Upper lobe of left lung (tissue), 4 donors: Measurements from ENCODE around the gene AHCYL2.

Experiments used
- EP300 ChIP-seq, 4 donors: sonication (generic); formaldehyde crosslinking; IDR thresholded peaks; one replicate each; pipeline ENCODE4 v1.5.1; 2017; ENCODE audit warnings: antibody characterized with exemption in 4 of 4, control low read depth in 2 of 4
- POLR2A ChIP-seq, 4 donors: fragments of 450-650 bp; IDR thresholded peaks; one replicate each; pipeline ENCODE4 v1.5.1; 2016 to 2017; ENCODE audit warnings: antibody characterized with exemption in 4 of 4, mild to moderate bottlenecking in 2 of 4
- POLR2AphosphoS5 ChIP-seq, 2 donors: sonication (generic); formaldehyde crosslinking; IDR thresholded peaks; one replicate each; pipeline ENCODE4 v1.5.1; 2017; ENCODE audit warnings: antibody characterized with exemption in 2 of 2
- TF ChIP-seq, protein P1 (sequence below), 6 experiments: fragments of 450-650 bp in 4 of 6; fragments of 200-600 bp in 2 of 6; sonication (generic) in 2 of 6; IDR thresholded peaks; one replicate each; pipeline ENCODE4 v1.5.1; 2016 to 2019; ENCODE audit warnings: antibody characterized with exemption in 6 of 6

DNA sequence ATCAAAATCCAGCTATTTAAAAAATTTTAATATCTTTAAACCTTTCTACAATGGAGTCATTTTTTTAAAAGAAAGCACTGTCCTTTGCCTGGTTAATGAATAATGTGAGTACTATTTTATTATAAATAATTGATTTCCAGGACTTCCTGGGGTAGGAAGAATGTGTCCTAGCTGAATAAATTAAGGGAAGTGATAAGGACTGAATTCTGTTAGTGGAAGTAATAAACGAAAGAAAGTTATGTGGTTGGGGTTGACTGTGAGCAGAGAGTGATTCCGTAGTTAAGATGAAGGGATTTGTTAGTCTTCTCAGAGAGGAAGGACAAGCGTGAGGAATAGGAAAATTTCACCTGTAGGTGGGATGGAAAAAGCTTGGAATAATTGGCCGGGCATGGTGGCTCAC, 59.1 kb downstream of the AHCYL2 start:
- TF ChIP-seq, protein P1, sequence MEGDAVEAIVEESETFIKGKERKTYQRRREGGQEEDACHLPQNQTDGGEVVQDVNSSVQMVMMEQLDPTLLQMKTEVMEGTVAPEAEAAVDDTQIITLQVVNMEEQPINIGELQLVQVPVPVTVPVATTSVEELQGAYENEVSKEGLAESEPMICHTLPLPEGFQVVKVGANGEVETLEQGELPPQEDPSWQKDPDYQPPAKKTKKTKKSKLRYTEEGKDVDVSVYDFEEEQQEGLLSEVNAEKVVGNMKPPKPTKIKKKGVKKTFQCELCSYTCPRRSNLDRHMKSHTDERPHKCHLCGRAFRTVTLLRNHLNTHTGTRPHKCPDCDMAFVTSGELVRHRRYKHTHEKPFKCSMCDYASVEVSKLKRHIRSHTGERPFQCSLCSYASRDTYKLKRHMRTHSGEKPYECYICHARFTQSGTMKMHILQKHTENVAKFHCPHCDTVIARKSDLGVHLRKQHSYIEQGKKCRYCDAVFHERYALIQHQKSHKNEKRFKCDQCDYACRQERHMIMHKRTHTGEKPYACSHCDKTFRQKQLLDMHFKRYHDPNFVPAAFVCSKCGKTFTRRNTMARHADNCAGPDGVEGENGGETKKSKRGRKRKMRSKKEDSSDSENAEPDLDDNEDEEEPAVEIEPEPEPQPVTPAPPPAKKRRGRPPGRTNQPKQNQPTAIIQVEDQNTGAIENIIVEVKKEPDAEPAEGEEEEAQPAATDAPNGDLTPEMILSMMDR (IDR thresholded peaks at IDR 0.05): no peak
- TF ChIP-seq POLR2A (IDR thresholded peaks at IDR 0.05) (no peak), EP300 (IDR thresholded peaks at IDR 0.05) (no peak), POLR2AphosphoS5 (IDR thresholded peaks at IDR 0.05) (no peak)
